AG10803 (cell line): Measurements from ENCODE around the gene DRD2.
"Not testable (repeated sequence)": the region's sequence is repeated elsewhere in the genome, so short reads cannot be mapped to it uniquely, and the experiment has no call there.

Experiments
- DNase-seq: peaks from one replicate; pipeline ENCODE4 v3.0.0; 2010; ENCODE audit warnings: low read depth
- H3K4me3 ChIP-seq: 2 replicates; pipeline ENCODE4 v1.5.1; 2011; ENCODE audit warnings: mild to moderate bottlenecking, low read length, control low read depth
- CTCF ChIP-seq: conservative IDR thresholded peaks from 2 replicates; pipeline ENCODE4 v1.5.1; 2011; ENCODE audit warnings: mild to moderate bottlenecking, low read length, control low read depth, inconsistent platforms

Gene DRD2

GRCh38 chr11:113475160-113475761 is at the start of gene DRD2:
Gene DRD2 (minus strand): TSS chr11:113475398. CDS start chr11:113424651, 50,747 bp downstream.
- TF ChIP-seq CTCF, result no peak
- no peak within 1 kb of the TSS for H3K4me3 ChIP-seq
- no peak for DNase-seq

GRCh38 chr11:113523906-113524305 is 48.7 kb upstream of the DRD2 start:
- not testable (repeated sequence) for DNase-seq, H3K4me3 ChIP-seq

GRCh38 chr11:113521737-113522517 is 46.7 kb upstream of the DRD2 start:
- DNase-seq, result no peak
- no peak overlapping the region for H3K4me3 ChIP-seq
- no peak for TF ChIP-seq CTCF

- no peak overlapping the region for H3K4me3 ChIP-seq
- TF ChIP-seq CTCF, result no peak
- no peak for DNase-seq
These were observed 44.9 kb upstream of the DRD2 start for GRCh38 chr11:113519989-113520613.

- DNase-seq, result no peak
- TF ChIP-seq CTCF, result no peak
- no peak overlapping the region for H3K4me3 ChIP-seq
These were observed 43.7 kb upstream of the DRD2 start for GRCh38 chr11:113518716-113519495.

GRCh38 chr11:113517361-113517760 is 42.2 kb upstream of the DRD2 start:
- no peak for TF ChIP-seq CTCF
- no peak for DNase-seq
- H3K4me3 ChIP-seq, result no peak overlapping the region

GRCh38 chr11:113514856-113515255 is 39.7 kb upstream of the DRD2 start:
- no peak overlapping the region for H3K4me3 ChIP-seq
- no peak for DNase-seq
- no peak for TF ChIP-seq CTCF
